H1 (cell line): Measurements from ENCODE around the gene COL28A1. TPM values are rescaled to one million over a fixed set of nuclear protein-coding genes. Genes with fewer than 3 reads are reported as not detected.

Experiments
- CTCF ChIA-PET: fragments of 300-600 bp; sonication (Branson Sonifier 250); formaldehyde crosslinking; loops from one replicate; lab custom pipeline; 2021; ENCODE audit not compliant: partially characterized antibody; lab: Charles Lee
- POLR2A ChIA-PET: fragments of 300-600 bp; sonication (Branson Sonifier 250); formaldehyde crosslinking; loops from one replicate; lab custom pipeline; 2021; ENCODE audit warnings: inconsistent platforms; ENCODE audit not compliant: partially characterized antibody; lab: Charles Lee
- DNase-seq, 2 experiments: peaks; one replicate each; pipeline versions ENCODE4 v3.0.0 to v3.0.0-alpha.2; 2010 to 2022; ENCODE audit warnings: low spot score in 2 of 2, low read depth in 1 of 2, mixed read lengths in 1 of 2
- FAIRE-seq: peaks from 2 replicates; lab custom pipeline; 2011; peaks lifted over from hg19 to GRCh38; lab: Jason Lieb, UNC
- H2AFZ ChIP-seq: 2 replicates; pipeline ENCODE4 v1.8.1; 2012; ENCODE audit warnings: low read length, inconsistent platforms
- H2AK5ac ChIP-seq: 2 replicates; pipeline ENCODE4 v1.6.1; 2013; ENCODE audit warnings: low read depth, low read length
- H2BK120ac ChIP-seq: replicated peaks from 2 replicates; pipeline ENCODE3; 2013; ENCODE audit warnings: low read depth, low read length, inconsistent platforms
- H2BK12ac ChIP-seq: 2 replicates; pipeline ENCODE4 v1.6.1; 2013; ENCODE audit warnings: low read depth, low read length
- H2BK15ac ChIP-seq: 2 replicates; pipeline ENCODE4 v1.6.1; 2013; ENCODE audit warnings: low read length
- H2BK20ac ChIP-seq: 2 replicates; pipeline ENCODE4 v1.6.1; 2013; ENCODE audit warnings: low read length
- H2BK5ac ChIP-seq: 2 replicates; pipeline ENCODE4 v1.6.1; 2013; ENCODE audit warnings: low read depth, low read length
- H3K14ac ChIP-seq: 2 replicates; pipeline ENCODE4 v1.6.1; 2013; ENCODE audit warnings: inconsistent platforms; ENCODE audit not compliant: insufficient read length
- H3K18ac ChIP-seq: 2 replicates; pipeline ENCODE4 v1.6.1; 2013; ENCODE audit warnings: low read length; ENCODE audit errors: extremely low read depth
- H3K23ac ChIP-seq: 2 replicates; pipeline ENCODE4 v1.6.1; 2013; ENCODE audit warnings: inconsistent platforms; ENCODE audit not compliant: insufficient read length
- H3K23me2 ChIP-seq: 2 replicates; pipeline ENCODE4 v1.6.1; 2013; ENCODE audit warnings: low read depth, low read length
- H3K27ac ChIP-seq: 2 replicates; pipeline ENCODE4 v1.6.1; 2011; ENCODE audit warnings: low read depth, low read length, inconsistent platforms
- H3K27me3 ChIP-seq, 4 experiments: replicated peaks in 1 of 4; 1 replicate in 1 of 4; 2 replicates in 3 of 4; pipeline versions ENCODE4 v1.6.1 to v1.8.1; 2011 to 2013; ENCODE audit warnings: low read length in 3 of 4, mild to moderate bottlenecking in 3 of 4, inconsistent platforms in 2 of 4, mixed read lengths in 2 of 4, moderate library complexity in 1 of 4; ENCODE audit not compliant: control insufficient read depth in 3 of 4, insufficient read depth in 3 of 4; ENCODE audit errors: extremely low read depth in 1 of 4
- H3K36me3 ChIP-seq, 4 experiments: 2 replicates each; pipeline versions ENCODE4 v1.6.1 to v1.8.1; 2011 to 2013; ENCODE audit warnings: mild to moderate bottlenecking in 4 of 4, low read length in 3 of 4, moderate library complexity in 2 of 4, control low read depth in 1 of 4, inconsistent platforms in 1 of 4; ENCODE audit not compliant: insufficient read depth in 4 of 4, control insufficient read depth in 2 of 4
- H3K4ac ChIP-seq: replicated peaks from 2 replicates; pipeline ENCODE3; 2013; ENCODE audit warnings: low read length, low read depth, mixed read lengths, inconsistent platforms; ENCODE audit not compliant: insufficient read length
- H3K4me1 ChIP-seq, 4 experiments: replicated peaks in 1 of 4; 1 replicate in 1 of 4; 2 replicates in 3 of 4; pipeline versions ENCODE4 v1.6.1 to v1.8.1; 2011 to 2013; ENCODE audit warnings: low read length in 3 of 4, inconsistent platforms in 2 of 4, mixed read lengths in 1 of 4; ENCODE audit not compliant: insufficient read depth in 4 of 4, control insufficient read depth in 3 of 4
- H3K4me2 ChIP-seq, 2 experiments: 2 replicates each; pipeline versions ENCODE4 v1.6.1 to v1.8.1; 2011 to 2013; ENCODE audit warnings: low read depth in 2 of 2, low read length in 2 of 2, control low read depth in 1 of 2, inconsistent platforms in 1 of 2, mild to moderate bottlenecking in 1 of 2; ENCODE audit not compliant: insufficient read depth in 1 of 2
- H3K4me3 ChIP-seq, 4 experiments: fragments of 200-600, 300-600 bp in 1 of 4; sonication (generic), shearing (Covaris generic), sonication (Bioruptor Twin) in 1 of 4; 2 replicates each; pipeline versions ENCODE4 v1.5.1 to v1.8.1; 2011 to 2016; ENCODE audit warnings: low read length in 4 of 4, low read depth in 3 of 4, control low read depth in 2 of 4, inconsistent platforms in 2 of 4, mild to moderate bottlenecking in 2 of 4, mixed read lengths in 1 of 4, moderate library complexity in 1 of 4; ENCODE audit not compliant: insufficient read depth in 2 of 4; ENCODE audit errors: extremely low read depth in 1 of 4
- H3K56ac ChIP-seq: replicated peaks from 2 replicates; pipeline ENCODE3; 2013; ENCODE audit warnings: low read depth, mild to moderate bottlenecking, mixed read lengths, low read length, inconsistent platforms; ENCODE audit not compliant: insufficient read length
- H3K79me1 ChIP-seq: 2 replicates; pipeline ENCODE4 v1.6.1; 2013; ENCODE audit warnings: low read depth, low read length, control low read depth
- H3K79me2 ChIP-seq, 2 experiments: 2 replicates each; pipeline versions ENCODE4 v1.6.1 to v1.8.1; 2012 to 2013; ENCODE audit warnings: low read length in 2 of 2, mild to moderate bottlenecking in 2 of 2, inconsistent platforms in 1 of 2; ENCODE audit not compliant: insufficient read depth in 2 of 2, control insufficient read depth in 1 of 2
- H3K9ac ChIP-seq, 4 experiments: replicated peaks in 1 of 4; 1 replicate in 1 of 4; 2 replicates in 3 of 4; pipeline versions ENCODE4 v1.6.1 to v1.8.1; 2011 to 2013; ENCODE audit warnings: low read depth in 3 of 4, low read length in 3 of 4, control low read depth in 2 of 4, mild to moderate bottlenecking in 2 of 4, moderate library complexity in 2 of 4, inconsistent platforms in 1 of 4; ENCODE audit errors: extremely low read depth in 1 of 4
- H3K9me3 ChIP-seq, 2 experiments: 2 replicates each; pipeline versions ENCODE4 v1.6.1 to v1.8.1; 2012 to 2013; ENCODE audit warnings: mild to moderate bottlenecking in 2 of 2, moderate library complexity in 2 of 2, control low read depth in 1 of 2, inconsistent platforms in 1 of 2, low read depth in 1 of 2, low read length in 1 of 2, mixed read lengths in 1 of 2; ENCODE audit not compliant: insufficient read depth in 2 of 2
- H4K20me1 ChIP-seq, 2 experiments: replicated peaks in 1 of 2; 2 replicates each; pipeline versions ENCODE3 to v1.8.1; 2011 to 2013; ENCODE audit warnings: inconsistent platforms in 2 of 2, low read length in 2 of 2, mild to moderate bottlenecking in 1 of 2; ENCODE audit not compliant: insufficient read depth in 2 of 2, control insufficient read depth in 1 of 2
- H4K5ac ChIP-seq: 2 replicates; pipeline ENCODE4 v1.6.1; 2013; ENCODE audit warnings: low read length, low read depth, mixed read lengths, inconsistent platforms; ENCODE audit not compliant: insufficient read length
- H4K8ac ChIP-seq: 2 replicates; pipeline ENCODE4 v1.8.0; 2013; ENCODE audit warnings: mild to moderate bottlenecking, moderate library complexity, low read length, inconsistent platforms; ENCODE audit not compliant: insufficient read depth; ENCODE audit errors: extremely low read depth
- H4K91ac ChIP-seq: replicated peaks from 2 replicates; pipeline ENCODE3; 2013; ENCODE audit warnings: low read length, mixed read lengths, inconsistent platforms; ENCODE audit not compliant: insufficient read length
- CEBPB ChIP-seq: IDR thresholded peaks from 2 replicates; pipeline ENCODE4 v1.6.1; 2012; ENCODE audit warnings: low read depth, low read length
- CHD2 ChIP-seq: IDR thresholded peaks from 2 replicates; pipeline ENCODE4 v1.6.1; 2012; ENCODE audit warnings: low read length, improper control_type of control experiment
- EP300 ChIP-seq, 2 experiments: IDR thresholded peaks; 1 replicate in 1 of 2; 2 replicates in 1 of 2; pipeline ENCODE4 v1.6.1; 2011 to 2012; ENCODE audit warnings: low read depth in 2 of 2, low read length in 2 of 2, mild to moderate bottlenecking in 2 of 2, borderline replicate concordance in 1 of 2, inconsistent platforms in 1 of 2, moderate library complexity in 1 of 2
- EZH2 ChIP-seq: fragments of 200-600 bp; sonication (generic); IDR thresholded peaks from 2 replicates; pipeline ENCODE4 v1.7.1; 2012; ENCODE audit warnings: low read depth, mild to moderate bottlenecking, moderate library complexity, low read length, inconsistent platforms; ENCODE audit not compliant: severe bottlenecking
- KDM5A ChIP-seq: fragments of 200-600 bp; IDR thresholded peaks from 2 replicates; pipeline ENCODE4 v1.7.1; 2012; ENCODE audit warnings: mild to moderate bottlenecking, low read length, inconsistent platforms, mixed read lengths
- WGBS, 2 experiments: shearing (Covaris generic) in 1 of 2; methylation state at CpG; one replicate each; pipeline versions ENCODE4 v1.1.6 to v1.1.7; 2013 to 2015; ENCODE audit warnings: low lambda C conversion rate in 2 of 2, mixed read lengths in 2 of 2, inconsistent platforms in 1 of 2, low coverage in 1 of 2, missing lambda C conversion rate in 1 of 2; ENCODE audit not compliant: insufficient replicate concordance in 2 of 2, insufficient coverage in 1 of 2, insufficient read length in 1 of 2; ENCODE audit errors: extremely low coverage in 1 of 2, missing lambda C conversion rate in 1 of 2; 5-methylcytosine and 5-hydroxymethylcytosine counted together
- polyA plus RNA-seq, 7 experiments: library from polyadenylated mRNA; depleted of rRNA in 3 of 7; stranded (reverse) in 5 of 7; unstranded in 2 of 7; fragments of >200 nt in 5 of 7; fragments of 200-250 nt in 2 of 7; gene quantifications; 1 replicate in 5 of 7; 2 replicates in 1 of 7; 4 replicates in 1 of 7; pipeline versions ENCODE4 v1.2.1 to v1.2.3, GENCODE V29; 2011 to 2013; ENCODE audit warnings: missing spikeins in 2 of 7, mixed read lengths in 2 of 7
- total RNA-seq: library from RNA; stranded (reverse); fragmentation: NEBNext Ultra II Directional; extraction: Animal tissue kit (Norgen Biotek cat#: 25700); gene quantifications from 2 replicates; pipeline ENCODE4 v1.2.1, GENCODE V29; 2021

The COL28A1 gene
- total and polyA plus RNA-seq, 2 of the 8 experiments (the other 6 are each of a cell fraction or from before 2014, with no cell fraction given) = 0.22 to 0.38 TPM

GRCh38 chr7:7479275-7479805 is 56.3 kb downstream of the COL28A1 start:
- ChIA-PET POLR2A (no interaction called here), CTCF (interaction anchor here (1.2 kb wide), 1 partner anchor 13 kb away, joined by 4 read pairs; no protein-coding TSS in a partner anchor)

More at GRCh38 chr7:7479275-7479805, 56.3 kb downstream of the COL28A1 start:
- TF ChIP-seq EP300 (IDR thresholded peaks at IDR 0.05; ENCODE audit: borderline replicate concordance in 1 of 2, low read depth in 2 of 2, low read length in 2 of 2) = no peak
- no peak for TF ChIP-seq CHD2
- TF ChIP-seq EZH2 = no peak
- no peak for TF ChIP-seq CEBPB
- no peak for TF ChIP-seq KDM5A
- Histone ChIP-seq H2BK120ac (no peak overlapping the region), H3K18ac (no peak overlapping the region), H4K20me1 (no peaks in the 10 kb centered on the region), H3K14ac (no peak overlapping the region), H2AFZ (no peak overlapping the region), H3K36me3 (no peaks in the 10 kb centered on the region), H3K27ac (no peak overlapping the region), H3K9ac (no peak overlapping the region), H2BK5ac (no peak overlapping the region), H3K56ac (no peak overlapping the region), H3K23me2 (no peaks in the 10 kb centered on the region), H2BK15ac (no peak overlapping the region), H2BK12ac (no peak overlapping the region), H3K4me3 (no peak overlapping the region), H3K27me3 (no peaks in the 10 kb centered on the region), H3K4me1 (no peaks in the 10 kb centered on the region), H2AK5ac (no peak overlapping the region), H4K5ac (no peak overlapping the region), H2BK20ac (no peak overlapping the region), H4K8ac (no peak overlapping the region), H3K9me3 (peaks cover 0 to 11% of the 10 kb centered on the region in 2 experiments; a peak in 2 of 4 replicates), H3K23ac (no peak overlapping the region), H3K79me1 (no peaks in the 10 kb centered on the region), H3K79me2 (no peaks in the 10 kb centered on the region), H3K4ac (no peak overlapping the region), H4K91ac (no peak overlapping the region), H3K4me2 (no peak overlapping the region)
- 86% methylated on average over 2 of the region's 2 CpGs; no CpG with 5 or more reads in 1 of the 2 experiments for WGBS, 2 experiments
- FAIRE-seq (no peak), DNase-seq (no peak)
